GM20431 (cell line): Measurements from ENCODE around the gene CDK5RAP2.

Experiments
- in situ Hi-C: fragments of 300-500 bp; cut with MseI, MboI; formaldehyde crosslinking; loops from one replicate; pipeline ENCODE4 v1.15.0; 2020; ENCODE audit warnings: low sequenced_read_pairs; ENCODE audit not compliant: unreplicated experiment

Gene CDK5RAP2

DNA sequence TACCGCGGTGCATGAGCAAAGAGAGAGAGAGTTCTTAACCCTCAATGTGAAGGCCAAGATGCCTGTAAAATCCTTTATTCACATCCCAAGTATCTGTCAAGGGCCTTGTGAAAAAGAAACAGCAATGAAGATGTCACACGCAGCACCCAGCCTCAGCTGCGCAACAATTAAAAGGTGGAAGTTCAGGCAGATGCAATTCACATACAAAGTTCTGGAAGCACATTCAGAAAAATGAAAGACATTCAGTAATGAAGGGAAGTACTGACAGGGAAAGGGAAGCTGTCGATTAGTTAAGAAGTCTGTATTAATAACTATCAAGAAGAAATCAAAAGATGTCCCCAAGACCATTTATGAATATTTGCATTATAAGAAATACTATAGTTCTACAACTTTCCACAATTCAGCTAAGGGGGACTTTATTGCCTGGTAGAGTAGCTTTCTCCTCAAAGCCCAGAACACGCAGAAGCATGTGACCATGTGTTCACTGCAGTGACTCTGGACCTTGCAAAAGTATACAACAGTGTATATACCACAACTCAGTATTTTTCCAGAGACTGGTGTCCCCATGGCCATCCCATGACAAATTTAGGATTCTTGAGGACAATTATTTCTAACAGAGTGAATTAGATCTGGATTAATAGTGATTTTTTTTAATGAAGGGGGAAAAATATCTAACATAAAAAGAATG lies 137.5 kb downstream of the CDK5RAP2 start:
- in situ Hi-C loops: no loop called here

GRCh38 chr9:120441426-120442307 lies 138.3 kb downstream of the CDK5RAP2 start:
- in situ Hi-C loops: no loop called here

- in situ Hi-C loops: no loop called here
Observed at GRCh38 chr9:120440791-120441190, 139.2 kb downstream of the CDK5RAP2 start.

DNA sequence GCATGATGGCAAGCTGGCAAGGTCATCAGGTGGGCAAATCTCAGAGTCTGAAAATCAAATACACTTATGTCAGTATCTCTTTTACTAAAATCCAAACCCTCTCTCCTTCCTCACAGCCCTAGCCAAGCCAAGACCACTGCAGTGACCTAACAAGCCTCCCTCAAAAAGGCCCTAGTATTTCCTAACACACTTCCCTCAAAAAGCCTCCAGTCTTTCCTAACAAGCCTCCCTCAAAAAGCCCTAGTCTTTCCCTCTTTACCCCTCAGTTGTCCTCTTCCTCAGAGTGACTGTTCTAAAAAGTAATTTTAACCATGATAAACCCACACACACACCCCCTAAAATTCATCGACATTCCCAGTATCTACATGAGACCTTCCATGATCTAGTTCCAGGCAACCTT lies 140.0 kb downstream of the CDK5RAP2 start:
- in situ Hi-C loops: no loop called here

DNA sequence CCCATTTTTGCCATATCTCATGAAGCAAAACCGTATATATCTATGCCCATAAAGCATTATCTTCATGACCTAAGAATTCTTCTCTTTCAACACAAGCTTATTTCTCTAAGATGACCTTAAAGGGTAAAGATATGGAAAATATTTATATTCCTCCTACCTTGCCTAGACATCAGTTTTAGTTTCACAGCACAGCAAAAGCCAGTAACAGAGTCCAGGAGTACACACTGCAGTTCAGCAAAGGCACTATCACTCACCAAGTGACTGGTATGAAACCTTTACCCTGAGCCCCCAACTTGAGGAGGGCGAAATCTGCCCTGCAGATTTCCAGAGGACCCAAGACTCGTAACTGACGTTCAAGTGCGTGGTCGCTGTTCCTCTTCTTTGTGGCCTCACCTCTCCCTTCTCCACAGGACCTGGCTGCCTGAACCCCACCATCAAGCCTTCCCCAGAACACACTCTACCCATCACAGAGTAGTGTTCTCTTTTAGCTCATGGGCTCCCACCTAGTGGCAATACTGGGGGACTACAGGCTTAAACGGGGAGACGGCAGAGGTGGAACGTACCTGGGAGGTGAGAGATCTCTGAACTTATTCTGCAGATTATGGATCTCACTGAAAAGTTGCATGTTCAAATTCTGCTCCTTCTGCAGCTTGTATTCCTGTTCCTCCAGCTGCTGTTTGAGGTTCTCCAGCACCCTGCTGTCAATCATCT lies 141.0 kb downstream of the CDK5RAP2 start:
- in situ Hi-C loops: no loop called here

- in situ Hi-C loops: no loop called here
Observed at GRCh38 chr9:120438111-120438510, 141.9 kb downstream of the CDK5RAP2 start.

- in situ Hi-C loops: no loop called here
Observed at GRCh38 chr9:120436983-120437475, 142.9 kb downstream of the CDK5RAP2 start.

- in situ Hi-C loops: no loop called here
Observed at GRCh38 chr9:120436446-120436845, 143.5 kb downstream of the CDK5RAP2 start.

DNA sequence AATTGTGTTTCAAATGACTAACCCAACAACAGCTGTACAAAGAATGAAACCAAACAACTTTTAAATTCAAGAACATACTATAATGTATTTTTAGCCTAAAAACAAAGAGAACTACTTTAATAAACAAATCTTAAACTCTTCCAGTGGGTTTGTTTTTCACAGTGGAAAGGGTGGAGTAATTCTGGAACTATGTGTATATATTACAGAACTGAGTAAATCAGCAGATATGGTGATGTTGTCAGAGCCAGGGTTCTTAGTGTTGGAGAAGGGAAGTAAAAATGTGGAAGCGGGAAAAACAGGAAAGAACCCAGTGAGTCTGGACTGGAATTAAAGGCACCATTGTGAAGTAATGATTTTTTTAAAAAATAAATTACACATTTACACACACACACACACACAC lies 144.9 kb downstream of the CDK5RAP2 start:
- in situ Hi-C loops: no loop called here

DNA sequence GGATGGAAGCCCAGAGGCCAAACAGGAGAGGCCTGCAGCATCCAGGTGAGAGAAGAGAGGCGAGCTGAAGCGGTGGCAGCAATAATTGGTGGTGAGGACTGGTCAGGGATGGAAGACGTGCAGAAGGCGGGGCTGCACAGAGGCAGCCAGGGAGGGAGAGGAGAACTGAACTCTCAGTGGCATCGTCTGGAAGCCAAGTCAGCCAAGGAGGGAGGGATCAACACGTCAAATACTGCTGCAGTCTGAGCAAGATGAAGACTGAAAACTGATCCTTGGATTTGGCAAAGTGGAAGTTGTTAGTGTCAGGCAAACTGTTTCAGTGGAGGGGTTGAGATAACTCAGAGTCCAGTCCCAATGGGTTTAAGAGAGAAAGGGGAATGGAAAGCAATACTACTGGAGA lies 145.4 kb downstream of the CDK5RAP2 start:
- in situ Hi-C loops: no loop called here

DNA sequence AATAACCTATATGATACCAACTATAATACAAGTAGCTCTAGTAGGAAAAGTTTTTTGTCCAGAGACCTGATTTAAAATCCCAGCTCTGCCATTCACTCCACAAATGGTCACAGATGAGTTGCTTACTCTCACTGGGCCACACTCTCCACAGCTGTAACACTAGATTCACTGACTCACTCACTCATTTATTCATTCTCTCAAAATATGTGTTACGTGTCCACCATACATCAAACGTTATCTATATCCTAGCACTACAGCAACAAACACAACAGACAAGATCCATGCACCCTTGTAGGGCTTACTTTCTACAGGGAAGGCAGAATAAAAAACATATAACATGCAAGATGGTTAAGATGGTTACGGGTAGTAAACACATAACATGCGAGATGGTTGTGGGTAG lies 146.3 kb downstream of the CDK5RAP2 start:
- in situ Hi-C loops: no loop called here

DNA sequence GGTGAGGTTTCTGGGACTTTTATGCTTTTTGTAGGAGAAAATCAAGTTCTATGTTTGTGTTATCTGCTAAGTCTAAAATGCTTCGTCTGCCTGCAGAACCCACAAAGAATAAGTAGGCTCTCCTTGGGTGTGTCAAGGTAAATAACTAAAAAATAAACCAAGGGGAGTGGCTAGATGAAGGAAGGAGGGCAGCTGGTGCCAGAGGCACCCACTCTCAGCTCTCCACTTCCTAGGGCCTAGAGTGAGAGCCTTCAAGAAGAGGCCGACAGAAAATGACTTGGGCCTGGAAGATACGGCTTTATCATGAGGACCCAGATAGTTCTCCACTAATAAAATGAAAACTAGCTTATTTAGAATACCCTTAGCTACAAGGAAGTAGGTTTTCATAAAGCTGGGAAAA lies 147.4 kb downstream of the CDK5RAP2 start:
- in situ Hi-C loops: no loop called here

DNA sequence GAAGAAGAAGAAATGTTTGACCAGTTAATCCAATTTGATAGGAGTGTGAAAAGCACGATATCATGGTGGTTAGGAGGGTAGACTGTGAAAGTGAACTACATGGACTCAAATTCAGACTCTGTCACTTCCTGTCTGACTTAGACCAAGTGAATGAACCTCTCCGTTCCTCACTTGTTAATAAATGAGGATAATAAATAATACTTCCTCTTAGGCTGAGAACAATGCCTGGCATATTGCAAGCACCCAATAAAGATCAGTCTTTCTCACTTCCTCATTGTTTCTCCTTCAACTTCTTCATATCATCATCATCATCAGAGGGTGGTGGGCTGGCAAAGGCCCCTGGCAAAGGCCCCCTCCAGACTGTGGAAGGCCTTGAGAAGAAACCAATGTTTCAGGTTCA lies 148.7 kb downstream of the CDK5RAP2 start:
- in situ Hi-C loops: no loop called here

DNA sequence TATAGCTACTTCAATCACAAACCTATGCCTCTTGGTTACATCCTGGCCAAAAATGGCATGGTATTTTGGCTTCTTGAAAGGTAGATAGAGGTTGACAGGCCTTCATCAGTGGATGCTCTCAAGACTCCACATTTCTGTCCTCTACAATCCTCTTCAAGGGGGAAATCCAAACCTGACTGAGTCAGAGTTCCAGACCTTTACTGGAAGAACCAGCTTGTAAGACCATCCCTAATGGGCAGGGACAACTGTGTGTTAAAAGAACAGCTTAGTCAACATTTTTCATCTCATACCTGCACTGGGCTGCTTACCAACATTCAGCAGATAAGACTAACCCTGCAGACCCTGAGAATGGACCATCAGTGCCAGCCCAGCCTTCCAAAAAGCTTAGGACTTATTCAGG lies 155.7 kb downstream of the CDK5RAP2 start:
- in situ Hi-C loops: no loop called here

GRCh38 chr9:120423812-120424211 lies 156.2 kb downstream of the CDK5RAP2 start:
- in situ Hi-C loops: no loop called here

DNA sequence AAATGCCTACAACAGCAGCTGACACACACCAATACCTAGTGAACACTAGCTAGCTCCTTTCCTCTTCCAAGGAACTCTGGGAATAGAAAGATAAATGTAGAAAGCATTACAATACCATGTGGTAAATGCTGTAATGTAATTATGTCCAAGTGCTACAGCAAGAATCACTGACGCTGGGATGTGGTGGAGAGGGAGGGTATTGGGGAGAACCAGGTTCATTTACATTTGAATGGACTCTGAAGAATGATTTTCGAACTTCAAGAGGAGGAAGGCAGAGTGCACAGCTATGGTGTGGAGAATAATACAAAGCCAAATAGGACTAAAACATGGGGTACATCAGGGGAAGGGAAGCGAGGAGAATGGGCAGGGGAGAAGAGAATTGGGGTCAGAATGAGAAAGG lies 158.0 kb downstream of the CDK5RAP2 start:
- in situ Hi-C loops: no loop called here

- in situ Hi-C loops: no loop called here
Observed at GRCh38 chr9:120418315-120418714, 161.7 kb downstream of the CDK5RAP2 start.

DNA sequence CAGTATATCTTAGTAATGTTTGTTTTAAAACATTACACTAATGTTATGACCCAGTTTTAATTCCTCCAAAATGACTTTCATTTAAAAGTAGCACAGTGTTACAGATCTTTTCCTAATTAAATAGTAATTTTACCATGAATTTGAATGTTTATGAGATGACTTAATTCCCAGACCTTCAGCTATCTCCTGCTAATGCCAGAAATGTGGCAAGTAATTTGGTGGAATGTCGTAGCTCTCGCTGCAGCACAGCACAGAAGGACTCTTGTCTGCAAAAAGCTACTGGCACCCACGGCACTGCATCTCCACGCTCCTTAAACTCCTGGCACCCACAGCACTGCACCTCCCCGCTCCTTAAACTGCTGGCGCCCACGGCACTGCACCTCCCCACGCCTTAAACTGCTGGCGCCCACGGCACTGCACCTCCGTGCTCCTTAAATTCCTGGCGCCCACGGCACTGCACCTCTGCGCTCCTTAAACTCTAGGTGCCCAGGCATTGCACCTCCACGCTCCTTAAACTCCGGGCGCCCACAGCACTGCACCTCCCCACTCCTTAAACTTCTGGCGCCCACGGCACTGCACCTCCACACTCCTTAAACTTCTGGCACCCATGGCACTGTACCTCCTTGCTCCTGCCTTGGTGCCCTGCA lies 163.1 kb downstream of the CDK5RAP2 start:
- in situ Hi-C loops: no loop called here

DNA sequence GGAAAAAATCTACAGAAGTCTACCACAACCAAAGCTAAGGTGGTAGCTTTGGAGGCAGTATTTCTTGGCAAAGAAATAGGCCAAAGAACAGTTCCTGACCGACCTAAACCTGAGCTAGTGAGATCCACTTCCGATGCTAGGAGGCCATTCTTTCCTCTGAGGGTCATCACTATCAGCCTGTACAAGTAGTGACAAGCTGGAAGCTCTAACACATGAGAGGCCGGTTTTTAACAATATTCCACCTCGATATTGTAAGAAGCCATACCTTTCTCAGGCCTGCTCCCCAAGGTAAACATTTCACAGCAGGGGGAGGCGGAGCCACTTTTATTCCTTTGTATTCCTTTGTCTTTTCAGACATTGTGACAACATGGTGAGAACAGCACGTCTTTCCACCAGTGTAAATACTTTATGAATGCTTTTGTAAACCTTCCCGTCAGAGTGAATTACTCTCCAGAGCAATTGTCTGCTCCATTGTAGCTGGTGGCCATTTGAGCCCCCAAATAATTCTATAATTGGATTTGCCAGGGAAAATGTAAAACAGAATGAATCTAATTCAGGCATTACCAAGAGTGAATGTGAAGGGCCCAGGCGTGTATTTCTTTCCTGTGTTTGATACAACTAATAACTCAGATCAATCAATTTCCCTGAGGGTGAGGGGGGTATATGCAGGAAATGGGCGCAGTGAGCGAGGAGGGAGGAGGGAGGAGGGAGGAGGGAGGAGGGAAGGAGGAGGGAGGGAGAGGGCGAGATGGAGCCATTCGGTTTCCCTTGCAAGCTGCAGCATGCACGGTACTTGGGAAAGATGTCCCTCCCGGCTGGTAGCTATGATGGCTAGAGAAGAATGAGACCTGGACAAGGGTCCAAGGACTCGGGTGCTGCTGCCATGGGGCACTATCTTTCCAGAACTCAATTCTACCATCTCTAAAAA lies 166.6 kb downstream of the CDK5RAP2 start:
- in situ Hi-C loops: no loop called here
